NCI-H2107 (cell line): ENCODE data around the gene PPP1R9A.

Source experiments
- DNase-seq: peaks from one replicate; lab custom pipeline; 2025; lab: John Stamatoyannopoulos, UW

The PPP1R9A gene

DNA sequence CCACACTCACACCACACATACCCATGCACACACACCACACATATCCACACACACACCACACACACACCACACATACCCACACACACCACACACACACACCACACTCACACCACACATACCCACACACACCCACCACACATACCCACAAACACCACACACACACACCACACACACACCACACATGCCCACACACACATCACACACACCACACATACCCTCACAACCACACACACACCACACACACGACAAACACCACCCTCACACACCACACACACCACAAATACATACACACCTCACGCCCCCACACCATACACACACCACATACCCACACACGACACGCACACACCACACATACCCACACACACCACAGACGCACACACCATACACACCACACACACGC, 297.2 kb downstream of the PPP1R9A start:
- no peak for DNase-seq

DNA sequence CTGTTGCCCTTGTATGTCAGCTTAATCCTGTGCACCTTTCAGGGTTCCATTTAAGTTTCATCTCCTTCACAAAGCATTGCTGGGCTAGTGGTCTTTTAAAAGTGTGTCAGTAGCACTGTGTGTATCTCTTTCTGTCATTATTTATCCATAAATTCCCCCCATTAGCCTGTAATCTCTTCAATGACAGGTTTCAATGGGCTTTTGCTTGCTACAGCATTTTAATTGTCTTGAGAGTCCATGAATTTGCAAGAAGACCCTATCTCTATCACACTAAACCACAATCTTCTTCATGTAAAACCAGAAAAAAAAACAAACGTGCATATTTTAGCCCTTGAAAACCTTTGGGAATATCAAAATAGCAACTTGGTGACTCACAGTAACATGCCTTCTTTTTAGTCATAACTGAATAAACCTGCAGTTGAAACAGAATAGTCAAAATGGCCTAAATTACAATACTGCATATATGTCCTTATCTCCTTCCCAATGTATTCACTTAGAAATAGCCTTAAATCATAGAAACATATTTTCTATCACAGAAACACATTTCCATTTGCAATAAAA, 298.4 kb downstream of the PPP1R9A start:
- DNase-seq: no peak

DNA sequence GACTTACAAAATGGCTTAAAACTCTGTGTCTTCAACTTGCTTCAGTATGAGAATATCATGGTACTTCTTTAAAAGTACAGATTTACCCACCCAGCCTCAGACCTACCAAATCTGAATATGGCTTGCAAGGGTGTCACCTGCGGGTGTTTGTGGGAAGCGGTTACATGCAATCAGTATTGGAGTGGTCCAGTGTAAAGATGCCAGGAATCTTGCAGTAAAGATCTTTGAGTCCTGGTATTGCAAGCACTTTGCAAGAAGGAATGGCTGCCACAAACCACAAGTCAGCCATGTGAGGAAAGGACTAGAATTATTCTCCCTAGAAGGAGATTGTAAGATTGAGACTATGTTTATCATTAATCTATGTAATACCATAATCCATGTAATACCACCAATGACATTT, 301.9 kb downstream of the PPP1R9A start:
- no peak for DNase-seq

- no peak for DNase-seq
These were observed 302.4 kb downstream of the PPP1R9A start for GRCh38 chr7:95209788-95210187.

GRCh38 chr7:95213148-95213547, 305.8 kb downstream of the PPP1R9A start:
- DNase-seq: no peak

- no peak for DNase-seq
These were observed 306.6 kb downstream of the PPP1R9A start for GRCh38 chr7:95213809-95214492.

GRCh38 chr7:95219721-95220120, 312.3 kb downstream of the PPP1R9A start:
- no peak for DNase-seq

- no peak for DNase-seq
These were observed 312.9 kb downstream of the PPP1R9A start for GRCh38 chr7:95220328-95220727.

GRCh38 chr7:95225301-95225700, 317.9 kb downstream of the PPP1R9A start:
- no peak for DNase-seq

DNA sequence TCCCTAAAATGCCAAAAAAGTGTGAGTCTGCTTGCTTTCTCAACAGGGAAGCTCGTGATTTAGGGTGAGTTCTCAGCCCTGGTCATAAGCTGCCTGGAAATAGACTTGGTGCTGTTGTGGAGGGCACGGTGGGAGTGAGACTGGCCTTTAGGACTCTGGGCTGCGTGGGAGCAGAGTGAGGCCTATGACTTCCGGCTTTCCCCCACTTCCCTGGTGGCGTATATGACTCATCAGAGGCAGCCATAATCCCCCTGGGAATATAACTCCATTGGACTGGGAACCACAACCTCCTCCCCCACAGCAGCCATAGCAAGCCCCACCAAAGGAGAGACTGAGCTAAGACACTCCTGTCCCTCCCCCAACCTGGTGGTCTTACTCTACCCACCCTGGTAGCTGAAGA, 321.9 kb downstream of the PPP1R9A start:
- DNase-seq: peak; percentile 41

- no peak for DNase-seq
These were observed 331.0 kb downstream of the PPP1R9A start for GRCh38 chr7:95238252-95238943.

DNA sequence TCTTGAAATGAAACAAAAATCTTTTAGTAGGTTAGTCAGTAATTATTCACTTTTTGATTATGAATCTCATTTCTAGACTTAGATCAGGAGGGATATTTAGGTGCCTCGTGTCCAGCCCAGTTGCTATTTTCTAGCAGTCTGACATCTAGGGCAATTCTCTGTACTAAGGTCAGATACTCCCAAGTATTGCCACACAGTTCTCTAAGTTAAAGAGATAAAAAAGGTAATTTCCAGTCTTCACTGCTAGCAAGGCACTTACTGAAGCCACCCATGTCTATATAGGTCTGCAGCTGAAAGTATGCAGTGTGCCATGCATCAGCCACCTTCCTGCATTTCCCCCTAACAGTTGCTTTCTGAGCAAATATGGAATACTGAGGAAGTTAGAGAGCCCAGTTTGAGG, 333.5 kb downstream of the PPP1R9A start:
- DNase-seq: no peak

GRCh38 chr7:95242266-95242665, 334.9 kb downstream of the PPP1R9A start:
- no peak for DNase-seq

GRCh38 chr7:95244616-95245015, 337.2 kb downstream of the PPP1R9A start:
- no peak for DNase-seq

DNA sequence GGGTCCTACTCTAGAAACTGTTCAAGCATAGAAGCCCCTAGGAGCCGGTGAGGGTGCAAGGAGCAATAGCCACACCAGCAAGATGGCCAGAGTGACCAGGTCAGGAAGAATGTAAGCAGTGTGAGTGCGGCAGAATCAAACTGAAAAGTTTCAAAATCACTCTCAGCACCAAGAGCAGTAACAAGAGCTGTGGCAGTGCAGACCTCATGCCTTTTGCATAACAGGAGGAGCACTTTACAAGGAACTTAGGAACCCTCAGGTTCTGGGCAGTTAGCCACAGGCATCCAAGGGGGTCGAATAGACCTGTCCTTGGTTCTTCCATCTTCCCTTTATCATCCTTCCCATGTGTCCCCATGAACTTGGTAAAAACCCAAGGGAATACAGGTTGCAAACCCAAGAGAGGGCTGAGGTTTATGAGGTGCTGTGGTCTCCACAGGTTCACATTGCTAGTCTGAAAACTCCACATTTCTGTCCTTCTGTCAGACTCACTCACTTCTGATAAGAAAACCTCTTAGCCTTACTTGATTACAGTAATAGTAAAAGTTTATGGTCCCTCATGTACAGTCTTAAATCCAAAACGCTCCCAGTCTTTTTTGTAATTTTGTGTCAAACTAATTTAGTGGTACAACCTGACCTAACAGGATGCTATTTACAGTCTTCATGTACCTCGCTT, 338.6 kb downstream of the PPP1R9A start:
- no peak for DNase-seq

GRCh38 chr7:95246831-95247370, 339.5 kb downstream of the PPP1R9A start:
- DNase-seq: peak; percentile 75

- DNase-seq: no peak
These were observed 343.2 kb downstream of the PPP1R9A start for GRCh38 chr7:95250571-95250970.

- no peak for DNase-seq
These were observed 344.6 kb downstream of the PPP1R9A start for GRCh38 chr7:95251966-95252365.

DNA sequence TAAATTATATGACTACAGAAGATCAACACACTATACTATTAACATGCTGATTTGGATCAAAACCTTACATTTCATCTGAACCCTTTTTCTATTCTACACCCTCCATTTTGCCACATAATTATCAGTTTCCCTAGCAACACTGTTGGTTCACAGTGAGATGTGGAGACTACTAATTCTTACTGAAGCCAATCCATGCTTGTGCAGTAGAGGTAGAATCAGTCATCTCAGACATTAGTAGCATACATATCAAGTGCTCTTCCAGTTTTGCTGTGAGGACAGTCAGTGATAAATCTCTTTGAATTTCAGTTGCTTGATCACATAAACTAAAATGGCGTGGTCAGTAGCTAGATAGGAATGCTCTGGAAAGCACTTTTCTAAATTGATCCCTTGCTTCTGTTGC, 346.6 kb downstream of the PPP1R9A start:
- DNase-seq: no peak

- no peak for DNase-seq
These were observed 348.3 kb downstream of the PPP1R9A start for GRCh38 chr7:95255691-95256090.

DNA sequence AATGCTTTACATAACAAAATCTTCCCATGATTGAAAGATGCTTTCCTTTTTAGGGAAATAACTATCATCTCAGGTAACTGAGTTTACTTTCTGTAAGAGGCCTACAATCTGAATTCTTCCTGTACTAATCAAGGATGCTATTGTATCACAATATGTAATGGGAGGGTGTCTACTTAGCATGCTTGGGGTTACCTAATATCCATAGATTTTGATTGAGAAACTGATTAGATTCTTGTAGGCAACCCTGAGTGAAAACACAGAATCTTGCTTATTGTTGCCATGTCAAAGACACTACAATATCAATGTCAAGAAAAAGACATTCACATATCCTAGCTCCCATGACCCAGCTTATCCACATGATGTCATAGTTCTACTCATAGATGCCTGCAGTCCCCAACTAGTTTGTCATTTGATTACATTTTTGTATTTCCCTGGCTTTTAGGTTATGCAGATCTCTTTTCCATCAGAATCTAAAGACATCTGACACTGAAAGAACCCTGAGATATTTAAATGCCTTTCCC, 354.6 kb downstream of the PPP1R9A start:
- no peak for DNase-seq

DNA sequence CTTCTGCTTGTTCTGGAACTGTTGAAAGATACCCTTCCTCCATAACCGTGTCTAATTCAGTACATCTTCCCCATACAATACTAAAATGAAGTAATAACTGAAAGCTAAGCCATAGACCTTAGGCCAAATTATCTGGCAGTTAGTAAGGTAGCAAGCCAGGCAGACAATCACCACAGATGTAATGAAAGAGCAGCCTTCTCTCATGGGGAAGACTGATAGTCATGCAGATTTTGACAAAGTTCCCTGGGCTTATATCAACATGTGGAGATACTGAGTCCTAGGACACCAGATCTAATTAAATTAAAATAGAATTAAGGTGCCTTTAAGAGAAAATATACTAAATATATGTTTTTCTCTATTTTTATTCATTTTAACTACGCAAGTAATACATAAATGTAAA, 355.5 kb downstream of the PPP1R9A start:
- no peak for DNase-seq
